ENCODE results near the gene CCIN.

- TF ChIP-seq CTCF (IDR thresholded peaks at IDR 0.05; ENCODE audit: insufficient read depth, low read depth, low read length), result no peak
- no peak for TF ChIP-seq EZH2 (IDR thresholded peaks at IDR 0.05; ENCODE audit: insufficient read depth, low read length)
Observed at GRCh38 chr9:36138496-36138895, 30.7 kb upstream of the CCIN start.

Measured in astrocyte (in vitro differentiated cells and primary cell).